Measurements from ENCODE around the gene ADCYAP1R1.

ADCYAP1R1 gene

DNA sequence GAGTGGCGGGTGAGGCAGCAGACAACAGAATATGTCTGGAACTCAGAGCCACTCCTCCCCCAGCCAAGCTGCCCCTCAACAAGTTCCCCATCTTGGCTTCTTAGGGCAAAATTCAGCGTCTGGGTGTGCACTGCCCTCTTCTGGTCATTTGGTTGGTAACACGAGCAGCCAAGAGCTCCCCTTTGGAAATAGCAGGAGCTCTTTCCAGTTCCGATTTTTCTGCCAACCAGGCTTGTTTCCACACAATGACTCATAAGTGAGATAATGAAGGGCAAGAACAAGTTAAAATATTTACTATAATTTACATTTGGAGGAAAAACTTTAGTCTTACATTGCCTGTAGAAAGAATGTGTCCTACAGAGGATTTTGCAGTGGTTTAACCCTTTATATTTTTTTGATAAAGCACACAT, 70.5 kb downstream of the ADCYAP1R1 start:
- H3K4me1 ChIP-seq, result peaks cover 6% of the 10 kb centered on the region
- H3K27me3 ChIP-seq, result no peaks in the 10 kb centered on the region
- no peaks in the 10 kb centered on the region for H3K9me3 ChIP-seq
- H3K4me3 ChIP-seq (ENCODE audit: low read depth, low read length), result no peak overlapping the region
- TF ChIP-seq, protein P1, sequence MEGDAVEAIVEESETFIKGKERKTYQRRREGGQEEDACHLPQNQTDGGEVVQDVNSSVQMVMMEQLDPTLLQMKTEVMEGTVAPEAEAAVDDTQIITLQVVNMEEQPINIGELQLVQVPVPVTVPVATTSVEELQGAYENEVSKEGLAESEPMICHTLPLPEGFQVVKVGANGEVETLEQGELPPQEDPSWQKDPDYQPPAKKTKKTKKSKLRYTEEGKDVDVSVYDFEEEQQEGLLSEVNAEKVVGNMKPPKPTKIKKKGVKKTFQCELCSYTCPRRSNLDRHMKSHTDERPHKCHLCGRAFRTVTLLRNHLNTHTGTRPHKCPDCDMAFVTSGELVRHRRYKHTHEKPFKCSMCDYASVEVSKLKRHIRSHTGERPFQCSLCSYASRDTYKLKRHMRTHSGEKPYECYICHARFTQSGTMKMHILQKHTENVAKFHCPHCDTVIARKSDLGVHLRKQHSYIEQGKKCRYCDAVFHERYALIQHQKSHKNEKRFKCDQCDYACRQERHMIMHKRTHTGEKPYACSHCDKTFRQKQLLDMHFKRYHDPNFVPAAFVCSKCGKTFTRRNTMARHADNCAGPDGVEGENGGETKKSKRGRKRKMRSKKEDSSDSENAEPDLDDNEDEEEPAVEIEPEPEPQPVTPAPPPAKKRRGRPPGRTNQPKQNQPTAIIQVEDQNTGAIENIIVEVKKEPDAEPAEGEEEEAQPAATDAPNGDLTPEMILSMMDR (IDR thresholded peaks at IDR 0.05; ENCODE audit: low read depth, low read length), result peak; percentile 89
- DNase-seq, result peak; percentile 72
- H3K36me3 ChIP-seq, result no peaks in the 10 kb centered on the region

DNA sequence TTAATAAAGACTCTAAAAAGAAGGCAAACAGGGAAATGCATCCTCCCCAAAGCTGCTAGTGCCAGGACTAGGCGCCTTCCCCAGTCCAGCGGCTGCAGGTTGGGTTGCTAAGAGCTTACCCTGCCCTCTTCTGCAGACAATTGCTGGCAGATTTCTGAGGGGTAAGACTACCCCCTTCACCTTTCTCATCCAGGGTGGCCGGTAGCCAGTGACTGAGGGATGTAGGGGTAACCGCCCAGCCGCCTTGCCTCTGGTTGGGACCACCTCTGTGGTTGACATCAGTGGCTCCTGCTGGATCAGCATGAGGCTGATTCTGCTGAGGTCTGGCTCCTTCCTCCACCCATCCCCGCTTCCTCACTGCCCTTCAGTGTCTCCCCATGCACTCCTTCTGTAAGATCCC, 71.2 kb downstream of the ADCYAP1R1 start:
- Histone ChIP-seq H3K27me3 (no peaks in the 10 kb centered on the region), H3K36me3 (no peaks in the 10 kb centered on the region), H3K4me3 (ENCODE audit: low read depth, low read length) (no peak overlapping the region), H3K9me3 (no peaks in the 10 kb centered on the region), H3K4me1 (peaks cover 6% of the 10 kb centered on the region)
- TF ChIP-seq, protein P1 (IDR thresholded peaks at IDR 0.05; ENCODE audit: low read depth, low read length), result no peak
- no peak for DNase-seq

DNA sequence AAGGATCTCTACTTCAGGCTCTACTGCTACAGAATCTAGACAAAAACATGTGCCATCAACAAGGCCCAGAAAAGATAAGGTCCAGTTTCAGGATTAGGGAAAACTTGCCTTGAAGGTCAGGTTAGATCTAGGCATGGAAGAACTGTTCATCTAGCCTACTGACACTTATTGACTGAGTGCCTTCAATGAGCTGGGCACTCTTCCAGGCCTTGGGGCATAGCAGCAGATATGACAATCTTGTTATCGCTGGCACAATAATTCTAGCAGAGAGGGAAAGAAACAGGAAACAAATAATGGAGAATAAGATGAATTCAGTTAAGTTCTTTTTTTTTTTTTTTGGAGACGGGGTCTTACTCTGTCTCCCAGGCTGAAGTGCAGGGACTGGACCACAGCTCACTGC, 71.6 kb downstream of the ADCYAP1R1 start:
- Histone ChIP-seq H3K27me3 (no peaks in the 10 kb centered on the region), H3K4me1 (peaks cover 6% of the 10 kb centered on the region), H3K9me3 (no peaks in the 10 kb centered on the region), H3K36me3 (no peaks in the 10 kb centered on the region), H3K4me3 (ENCODE audit: low read depth, low read length) (no peak overlapping the region)
- TF ChIP-seq, protein P1 (IDR thresholded peaks at IDR 0.05; ENCODE audit: low read depth, low read length), result no peak
- no peak for DNase-seq

DNA sequence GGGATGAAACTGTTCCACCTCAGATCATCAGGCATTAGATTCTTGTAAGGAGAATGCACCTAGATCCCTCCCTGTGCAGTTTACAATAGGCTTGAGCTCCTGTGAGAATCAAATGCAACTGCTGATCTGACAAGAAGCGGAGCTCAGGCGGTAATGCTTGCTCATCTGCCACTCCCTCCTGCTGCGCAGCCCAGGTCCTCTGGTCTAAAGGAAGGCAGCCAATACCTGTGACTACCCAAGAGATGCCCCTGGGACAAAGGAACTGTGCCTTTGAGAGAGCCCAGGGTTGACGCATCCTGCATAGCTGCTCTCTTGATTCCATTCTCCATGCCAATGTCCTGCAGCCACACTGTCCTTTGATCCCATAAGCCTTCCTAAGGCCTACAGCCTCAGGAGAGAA, 73.1 kb downstream of the ADCYAP1R1 start:
- Histone ChIP-seq H3K36me3 (no peaks in the 10 kb centered on the region), H3K4me3 (ENCODE audit: low read depth, low read length) (no peak overlapping the region), H3K4me1 (peaks cover 6% of the 10 kb centered on the region), H3K9me3 (no peaks in the 10 kb centered on the region), H3K27me3 (no peaks in the 10 kb centered on the region)
- TF ChIP-seq, protein P1 (IDR thresholded peaks at IDR 0.05; ENCODE audit: low read depth, low read length), result no peak
- no peak for DNase-seq

DNA sequence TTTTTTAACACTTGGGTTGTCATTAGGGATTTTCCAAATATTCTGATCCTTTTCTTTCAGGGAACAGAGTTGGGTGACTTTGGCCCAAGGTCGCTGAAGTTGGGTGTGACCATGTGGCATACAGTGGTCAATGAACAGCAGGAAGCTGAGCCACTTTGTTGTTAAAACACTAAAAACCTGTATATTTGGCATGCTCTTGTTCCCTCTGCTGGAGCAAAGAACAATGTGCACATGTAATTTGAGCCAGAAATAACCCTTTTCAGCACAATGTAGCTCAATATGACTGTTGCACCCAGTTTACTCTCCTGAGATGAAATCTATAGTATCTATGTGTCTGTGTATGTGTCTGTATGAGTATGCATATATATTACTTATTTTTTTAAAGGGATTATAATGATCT, 74.9 kb downstream of the ADCYAP1R1 start:
- Histone ChIP-seq H3K4me1 (peaks cover 6% of the 10 kb centered on the region), H3K9me3 (no peaks in the 10 kb centered on the region), H3K36me3 (no peaks in the 10 kb centered on the region), H3K4me3 (ENCODE audit: low read depth, low read length) (no peak overlapping the region), H3K27me3 (no peaks in the 10 kb centered on the region)
- TF ChIP-seq, protein P1 (IDR thresholded peaks at IDR 0.05; ENCODE audit: low read depth, low read length), result peak; percentile 18; the same call in 1 of the 2 replicates
- no peak for DNase-seq

DNA sequence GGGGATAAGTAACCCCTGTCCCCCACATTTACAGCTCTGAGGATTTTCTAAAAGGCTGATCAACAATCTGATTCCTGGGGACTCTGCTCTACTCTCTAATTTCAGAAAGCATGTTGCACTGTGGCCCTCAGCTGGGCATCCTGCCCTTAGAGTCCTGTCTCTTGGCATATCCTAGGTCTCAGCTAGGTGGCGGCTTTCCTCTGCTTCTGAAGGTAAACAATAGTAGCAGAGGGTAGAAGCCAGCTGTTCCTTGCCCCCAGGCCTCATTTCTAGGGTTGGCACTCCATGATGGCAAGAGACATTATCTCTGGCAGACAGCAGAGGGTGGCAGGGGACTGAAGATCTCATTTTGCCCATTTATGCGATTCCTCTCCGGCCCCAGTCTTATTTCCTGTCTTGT, 77.0 kb downstream of the ADCYAP1R1 start:
- DNase-seq, result no peak
- Histone ChIP-seq H3K9me3 (no peaks in the 10 kb centered on the region), H3K27me3 (no peaks in the 10 kb centered on the region), H3K4me3 (ENCODE audit: low read depth, low read length) (no peak overlapping the region), H3K36me3 (no peaks in the 10 kb centered on the region), H3K4me1 (no peaks in the 10 kb centered on the region)
- TF ChIP-seq, protein P1 (IDR thresholded peaks at IDR 0.05; ENCODE audit: low read depth, low read length), result peak; percentile 36

All from BE2C (cell line).